HG02870 (cell line): ENCODE measurements around the gene F10.
"Not testable (repeated sequence)": the region's sequence is repeated elsewhere in the genome, so short reads cannot be mapped to it uniquely, and the experiment has no call there.

Source experiments
- ATAC-seq: cut with Tn5 transposase; IDR thresholded peaks from one replicate; pipeline ENCODE4 v1.9.1; 2021; ENCODE audit warnings: mild to moderate bottlenecking, moderate library complexity; ENCODE audit not compliant: unreplicated experiment

Gene F10

GRCh38 chr13:113122550-113123225, at the start of gene F10:
TSS of gene F10 (plus strand) at chr13:113122799. CDS start at chr13:113122856, 57 bp downstream.
- ATAC-seq = no peak

DNA sequence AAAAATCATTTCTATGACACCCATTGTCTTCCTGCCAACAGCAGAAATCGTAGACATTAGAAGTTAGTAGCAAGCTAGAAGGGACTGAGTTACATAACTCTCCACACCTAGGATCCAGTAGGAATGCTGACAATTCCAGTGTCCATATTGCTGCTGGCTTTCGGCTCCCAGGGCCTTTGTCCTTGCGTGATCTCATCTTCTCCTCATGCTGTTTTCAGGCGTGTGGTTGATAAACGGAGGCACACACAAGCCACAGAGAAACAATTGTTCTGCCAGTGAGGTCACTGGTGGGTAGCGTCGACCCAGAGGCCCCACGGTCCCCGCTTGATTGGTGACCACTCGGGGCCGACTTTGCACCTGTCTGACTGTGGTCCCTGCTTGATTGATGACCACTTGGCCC, 48.7 kb upstream of the F10 start:
- no peak for ATAC-seq

DNA sequence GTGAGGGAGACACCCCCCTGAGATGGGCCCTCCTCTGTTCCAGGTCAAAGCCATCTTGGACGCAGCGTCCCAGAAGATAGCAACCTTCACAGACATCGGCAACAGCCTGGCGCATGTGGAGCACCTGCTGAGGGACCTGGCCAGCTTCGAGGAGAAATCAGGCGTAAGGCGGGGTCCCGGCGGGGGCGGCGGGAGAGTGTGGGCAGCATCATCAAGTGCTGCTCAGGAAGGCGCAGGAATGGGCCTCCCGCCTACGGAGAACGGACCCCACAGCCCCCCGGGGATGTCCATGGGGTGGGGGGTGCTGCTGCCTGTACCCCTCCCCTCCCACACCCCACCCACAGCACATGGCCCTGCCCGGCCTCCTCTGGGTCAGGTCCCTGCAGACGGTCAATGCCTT, 48.2 kb upstream of the F10 start:
- no peak for ATAC-seq

GRCh38 chr13:113074876-113075275, 47.7 kb upstream of the F10 start:
- no peak for ATAC-seq

GRCh38 chr13:113075711-113076110, 46.9 kb upstream of the F10 start:
- ATAC-seq = no peak

GRCh38 chr13:113076681-113077401, 45.8 kb upstream of the F10 start:
- no peak for ATAC-seq

DNA sequence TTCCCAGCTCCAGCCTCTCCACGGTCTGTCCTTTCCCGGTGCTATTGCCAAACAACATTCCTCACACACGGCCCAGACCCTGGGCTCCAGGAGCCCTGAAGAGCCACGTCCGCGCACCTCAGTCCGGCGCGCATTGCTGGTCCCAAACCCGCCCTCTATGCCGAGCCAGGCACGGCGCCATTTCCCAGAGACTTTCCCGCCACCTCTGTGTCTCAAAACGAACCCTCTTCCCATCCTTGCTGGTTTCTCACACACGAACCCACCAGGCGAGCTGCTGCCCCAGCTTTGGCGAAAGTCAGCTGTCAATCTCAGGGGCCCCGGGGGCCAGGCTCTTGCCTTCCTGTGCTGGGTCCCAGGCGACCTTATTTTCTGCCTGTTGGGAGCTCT, 45.0 kb upstream of the F10 start:
- no peak for ATAC-seq

DNA sequence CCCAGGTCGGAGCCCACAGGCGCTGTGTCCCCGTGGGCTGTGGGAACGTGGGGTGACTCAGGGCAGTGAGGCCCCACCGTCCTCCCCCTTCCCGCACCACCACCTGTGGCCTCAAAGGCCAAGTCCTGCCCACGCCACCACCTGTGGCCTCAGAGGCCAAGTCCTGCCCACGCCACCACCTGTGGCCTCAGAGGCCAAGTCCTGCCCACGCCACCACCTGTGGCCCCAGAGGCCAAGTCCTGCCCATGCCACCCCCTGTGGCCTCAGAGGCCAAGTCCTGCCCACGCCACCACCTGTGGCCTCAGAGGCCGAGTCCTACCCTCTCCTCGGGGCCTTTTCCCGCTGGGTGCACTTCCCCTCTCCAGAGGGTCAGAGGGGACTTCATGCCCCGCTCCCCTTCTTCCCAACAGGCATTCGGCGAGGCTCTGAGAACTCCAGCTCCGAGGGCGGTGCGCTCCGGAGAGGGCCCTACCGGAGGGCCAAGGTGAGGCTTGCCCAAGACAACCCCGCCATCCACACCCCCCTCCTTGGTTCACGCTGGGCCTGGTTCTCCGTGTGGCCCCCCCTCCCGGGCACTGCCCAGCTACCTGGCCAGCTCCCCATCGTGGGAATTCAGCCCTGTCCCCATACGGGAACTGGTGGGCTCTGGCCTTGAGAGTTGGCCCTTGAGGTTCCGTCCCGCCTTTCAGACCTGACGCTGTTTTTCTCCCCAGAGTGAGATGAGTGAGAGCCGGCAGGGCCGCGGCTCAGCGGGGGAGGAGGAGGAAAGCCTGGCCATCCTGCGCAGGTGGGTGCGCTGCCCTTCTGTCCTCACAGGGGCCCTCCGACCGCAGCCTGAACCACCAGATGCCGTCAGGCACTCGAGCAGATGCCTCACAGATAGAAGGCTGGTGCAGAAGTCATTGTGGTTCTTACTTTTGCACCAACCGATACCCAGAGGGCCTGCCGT, 44.4 kb upstream of the F10 start:
- ATAC-seq = no peak

DNA sequence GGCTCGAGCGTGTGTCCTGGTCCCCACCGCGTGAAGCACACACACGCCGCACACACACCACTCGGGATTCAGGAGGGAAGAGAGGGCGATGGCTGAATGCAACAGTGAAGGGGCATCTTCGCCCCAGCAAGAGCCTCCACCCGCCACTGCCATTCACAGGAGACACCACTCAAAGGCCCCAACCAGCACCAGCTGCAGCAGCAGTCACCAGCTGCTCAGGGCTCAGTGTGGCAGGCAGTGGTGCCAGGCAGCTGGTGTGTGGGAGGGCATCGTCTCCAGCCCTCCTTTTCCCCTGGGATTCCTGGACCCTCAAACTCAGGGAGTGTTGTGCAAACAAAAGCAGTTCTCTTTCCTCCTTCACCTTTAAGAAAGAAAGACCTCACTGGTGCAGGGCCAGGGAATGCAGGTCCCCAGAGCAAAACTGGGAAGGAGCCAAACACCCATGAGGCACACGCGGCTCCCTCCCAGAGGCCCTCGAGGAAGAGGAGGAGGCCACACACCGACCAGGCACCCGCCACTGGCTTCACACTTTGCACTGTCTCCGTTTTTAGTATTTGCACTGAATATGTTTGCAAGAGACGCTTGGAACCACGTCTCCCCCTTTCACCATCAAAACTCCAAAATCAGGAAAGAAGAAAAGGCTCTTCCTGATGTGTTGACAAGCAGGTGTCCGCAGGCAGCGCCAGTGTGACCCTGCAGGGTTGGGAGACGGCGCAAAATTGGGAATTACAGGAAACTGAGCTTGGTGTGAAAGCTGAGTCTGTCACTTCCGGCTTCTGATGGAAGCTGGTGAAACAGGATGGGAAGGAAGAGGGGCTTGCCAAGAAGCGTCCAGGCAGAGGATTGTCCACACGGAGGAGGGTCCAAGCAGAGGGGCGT, 43.5 kb upstream of the F10 start:
- no peak for ATAC-seq

- ATAC-seq = not testable (repeated sequence)
Observed at GRCh38 chr13:113079781-113080080, 42.9 kb upstream of the F10 start.

DNA sequence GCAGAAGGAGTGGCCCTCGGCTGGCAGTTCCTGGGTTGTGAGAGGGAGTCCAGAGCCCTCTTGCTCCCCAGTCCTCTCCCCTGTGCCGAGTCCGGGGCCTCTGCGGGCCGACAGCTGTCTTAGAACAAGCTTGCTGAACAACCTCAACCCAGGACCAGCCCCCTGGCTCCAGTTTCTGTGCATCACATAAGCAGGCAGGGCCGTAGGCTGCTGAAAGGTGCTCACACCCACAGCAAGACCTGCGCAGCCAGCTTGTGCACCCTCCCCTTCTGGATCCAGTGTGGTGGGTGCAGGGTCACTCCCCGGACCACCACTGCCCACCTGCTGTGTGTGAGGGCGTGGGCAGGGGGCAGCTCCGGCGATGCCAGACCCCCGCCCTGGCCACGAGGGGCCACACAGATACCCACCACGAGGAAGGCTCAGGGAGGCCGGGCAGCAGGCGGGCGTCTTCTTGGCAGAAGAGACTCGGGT, 42.2 kb upstream of the F10 start:
- ATAC-seq = no peak

DNA sequence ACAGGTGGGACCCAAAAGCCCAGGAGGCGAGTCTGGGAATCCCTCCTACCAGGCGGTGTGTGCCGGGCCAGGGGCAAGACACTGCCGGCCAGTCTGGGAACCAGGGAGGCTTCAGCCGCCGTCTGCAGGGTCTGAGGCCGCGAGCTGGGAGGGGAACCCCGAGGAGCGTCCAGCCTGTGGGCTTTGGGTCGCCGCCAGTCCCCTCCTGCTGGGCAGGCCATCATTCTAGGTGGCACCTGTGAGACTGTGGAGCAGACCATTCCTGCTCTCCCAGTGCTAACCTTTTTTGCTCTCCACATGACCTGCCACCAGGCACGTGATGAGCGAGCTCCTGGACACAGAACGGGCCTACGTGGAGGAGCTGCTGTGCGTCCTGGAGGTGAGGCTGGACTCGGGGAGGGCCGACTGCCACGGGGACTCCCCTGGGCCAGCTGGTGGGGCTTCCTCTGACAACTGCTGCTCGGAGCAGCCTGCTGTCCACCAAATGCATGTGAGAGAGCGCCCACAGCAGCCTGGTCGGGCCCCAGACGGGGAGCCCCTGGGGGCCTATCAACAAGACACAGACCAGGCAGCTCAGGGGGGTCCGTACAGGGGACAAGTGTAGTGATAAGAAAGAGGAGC, 41.6 kb upstream of the F10 start:
- no peak for ATAC-seq

GRCh38 chr13:113082198-113083021, 40.2 kb upstream of the F10 start:
- ATAC-seq = no peak

DNA sequence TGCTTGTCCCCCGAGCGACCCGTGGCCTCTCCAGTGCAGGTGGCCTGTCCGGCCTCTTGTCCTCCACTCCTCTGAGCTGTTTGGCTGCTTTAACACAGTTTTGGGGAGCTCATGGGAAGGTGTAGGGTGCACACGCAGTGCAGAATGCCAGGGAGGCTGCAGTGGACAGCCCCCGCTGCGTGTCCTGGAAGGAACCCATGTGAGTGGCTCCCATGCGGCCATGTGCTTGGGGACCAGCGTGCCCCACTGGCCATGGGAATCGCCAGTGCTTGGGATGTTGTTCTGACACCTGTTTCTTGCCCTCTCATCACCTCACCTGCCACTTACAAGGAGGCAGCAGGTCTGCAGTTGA, 39.6 kb upstream of the F10 start:
- ATAC-seq = no peak

DNA sequence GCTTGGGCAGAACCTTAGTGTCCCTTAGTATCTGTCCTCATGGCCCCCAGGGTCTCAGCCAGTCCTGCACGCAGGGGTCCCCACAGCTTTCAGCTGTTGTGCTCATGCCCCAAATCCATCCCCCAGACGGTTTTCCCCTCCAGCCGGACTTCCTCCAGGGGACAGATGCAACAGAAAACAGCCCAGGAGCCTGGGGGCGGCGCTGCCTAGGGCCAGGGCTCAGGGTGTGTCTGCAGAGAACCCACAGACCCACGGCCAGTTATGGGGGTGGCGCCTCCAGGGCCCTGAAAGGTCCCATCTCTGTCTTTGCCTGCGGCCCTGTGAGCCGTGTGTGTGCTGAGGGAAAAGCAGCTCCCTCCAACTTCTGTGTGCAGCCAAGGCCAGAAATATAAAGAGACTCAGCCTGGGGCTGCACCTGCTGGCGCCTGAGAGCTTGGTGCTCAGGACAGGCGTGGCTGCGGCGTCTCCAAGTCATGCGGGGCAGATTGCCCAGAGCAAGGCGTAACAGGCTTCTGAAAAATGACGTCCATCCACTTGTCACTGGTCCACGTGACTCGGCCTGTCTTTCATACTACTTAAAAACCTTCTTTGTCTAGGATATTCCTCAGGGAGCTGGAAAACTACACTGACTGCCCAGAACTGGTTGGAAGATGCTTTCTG, 39.1 kb upstream of the F10 start:
- no peak for ATAC-seq

- ATAC-seq = no peak
Observed at GRCh38 chr13:113084094-113084942, 38.3 kb upstream of the F10 start.

- ATAC-seq = no peak
Observed at GRCh38 chr13:113084943-113085540, 37.6 kb upstream of the F10 start.
